ENCODE results near the gene ITPRID1. TPM values are rescaled to one million over a fixed set of nuclear protein-coding genes. Genes with fewer than 3 reads are reported as not detected.

Gene ITPRID1
- total RNA-seq = not detected in 2 replicates

GRCh38 chr7:31513790-31514189 is at the start of gene ITPRID1:
Gene ITPRID1 (plus strand): TSS chr7:31514090. CDS start chr7:31553025, 38,935 bp downstream.

GRCh38 chr7:31687024-31687748 is 173.3 kb downstream of the ITPRID1 start, which contains the start of gene PPP1R17:
Gene PPP1R17 (plus strand): TSS chr7:31687215. CDS start chr7:31692442, 5,227 bp downstream.

Other genes with a start within 250 kb of the ITPRID1 start
- gene NEUROD6, start 173.4 kb upstream of the ITPRID1 start, total RNA-seq = not detected in 2 replicates
- not detected in 2 replicates for gene PPP1R17, start 173.1 kb downstream of the ITPRID1 start, total RNA-seq

All from pericardium fibroblast (primary cell).